ENCODE data around the gene EEIG1.

- no peak for TF ChIP-seq ZNF274 (IDR thresholded peaks at IDR 0.05; ENCODE audit: low read depth, low read length)
- no peak for TF ChIP-seq YY1 (IDR thresholded peaks at IDR 0.05; ENCODE audit: insufficient read depth, insufficient read length)
These were observed 35.5 kb downstream of the EEIG1 start for GRCh38 chr9:127945338-127945737.

Data from NT2/D1 (cell line).